Measurements from ENCODE around the gene NAALADL2.

GRCh38 chr3:175777965-175778364 lies 918.8 kb downstream of the NAALADL2 start:
- TF ChIP-seq CTCF (IDR thresholded peaks at IDR 0.05) (no peak), ZFX (IDR thresholded peaks at IDR 0.05; ENCODE audit: borderline replicate concordance) (no peak)
